LNCaP clone FGC (cell line): Measurements from ENCODE around the gene SCAMP4.

Experiments
- DNase-seq: peaks from one replicate; pipeline ENCODE4 v3.0.0-alpha.2; 2011; ENCODE audit warnings: low read depth
- H3K4me3 ChIP-seq: 2 replicates; pipeline ENCODE4 v1.5.1; 2011; ENCODE audit warnings: mild to moderate bottlenecking, low read depth, low read length, control low read depth
- TF ChIP-seq, protein P1 (sequence below): IDR thresholded peaks from 2 replicates; pipeline ENCODE4 v1.5.1; 2012; ENCODE audit warnings: mild to moderate bottlenecking; ENCODE audit not compliant: control insufficient read depth, insufficient read depth; ENCODE audit errors: extremely low read depth

Gene SCAMP4

DNA sequence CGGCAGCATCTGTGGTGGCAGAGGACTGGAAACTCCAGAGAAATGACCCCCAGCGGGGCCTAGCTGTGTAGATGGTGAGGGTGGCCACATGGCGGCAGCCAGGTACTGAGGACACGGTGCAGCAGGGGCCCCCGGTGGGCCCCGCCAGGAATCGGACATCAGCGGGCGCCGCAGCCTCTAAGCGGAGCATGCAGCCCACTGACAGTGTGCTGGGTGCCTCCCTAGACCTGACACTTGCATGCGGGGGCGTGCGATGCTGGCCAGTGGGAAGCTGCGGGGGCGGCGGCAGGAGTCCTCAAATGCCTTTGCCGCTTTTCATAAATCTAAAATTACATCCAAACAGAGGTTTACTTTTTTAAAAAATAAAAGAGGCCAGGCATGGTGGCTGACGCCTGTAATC is 16.1 kb downstream of the SCAMP4 start:
- TF ChIP-seq, protein P1, sequence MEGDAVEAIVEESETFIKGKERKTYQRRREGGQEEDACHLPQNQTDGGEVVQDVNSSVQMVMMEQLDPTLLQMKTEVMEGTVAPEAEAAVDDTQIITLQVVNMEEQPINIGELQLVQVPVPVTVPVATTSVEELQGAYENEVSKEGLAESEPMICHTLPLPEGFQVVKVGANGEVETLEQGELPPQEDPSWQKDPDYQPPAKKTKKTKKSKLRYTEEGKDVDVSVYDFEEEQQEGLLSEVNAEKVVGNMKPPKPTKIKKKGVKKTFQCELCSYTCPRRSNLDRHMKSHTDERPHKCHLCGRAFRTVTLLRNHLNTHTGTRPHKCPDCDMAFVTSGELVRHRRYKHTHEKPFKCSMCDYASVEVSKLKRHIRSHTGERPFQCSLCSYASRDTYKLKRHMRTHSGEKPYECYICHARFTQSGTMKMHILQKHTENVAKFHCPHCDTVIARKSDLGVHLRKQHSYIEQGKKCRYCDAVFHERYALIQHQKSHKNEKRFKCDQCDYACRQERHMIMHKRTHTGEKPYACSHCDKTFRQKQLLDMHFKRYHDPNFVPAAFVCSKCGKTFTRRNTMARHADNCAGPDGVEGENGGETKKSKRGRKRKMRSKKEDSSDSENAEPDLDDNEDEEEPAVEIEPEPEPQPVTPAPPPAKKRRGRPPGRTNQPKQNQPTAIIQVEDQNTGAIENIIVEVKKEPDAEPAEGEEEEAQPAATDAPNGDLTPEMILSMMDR: no peak
- no peak overlapping the region for H3K4me3 ChIP-seq
- no peak for DNase-seq

DNA sequence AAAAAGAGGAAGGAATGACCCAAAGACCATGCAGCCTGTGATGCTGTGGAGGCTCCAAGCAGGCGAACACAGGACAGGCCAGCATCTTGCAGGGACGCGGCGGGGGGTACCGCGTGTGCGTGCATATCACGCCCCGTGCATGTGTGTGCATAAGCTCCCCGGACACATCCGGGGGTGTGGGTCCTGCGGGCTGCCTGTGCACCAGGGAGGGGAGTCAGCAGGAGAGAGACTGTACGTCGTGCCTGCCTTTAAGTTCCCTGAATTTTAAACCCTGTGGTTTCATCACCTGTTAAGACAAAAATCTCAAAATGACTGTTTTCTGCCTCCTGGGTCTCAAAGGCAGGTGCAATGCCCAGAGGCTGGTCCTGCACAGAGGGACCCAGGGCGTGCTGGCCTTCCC is 16.6 kb downstream of the SCAMP4 start:
- H3K4me3 ChIP-seq: no peak overlapping the region
- no peak for DNase-seq
- TF ChIP-seq, protein P1: no peak

DNA sequence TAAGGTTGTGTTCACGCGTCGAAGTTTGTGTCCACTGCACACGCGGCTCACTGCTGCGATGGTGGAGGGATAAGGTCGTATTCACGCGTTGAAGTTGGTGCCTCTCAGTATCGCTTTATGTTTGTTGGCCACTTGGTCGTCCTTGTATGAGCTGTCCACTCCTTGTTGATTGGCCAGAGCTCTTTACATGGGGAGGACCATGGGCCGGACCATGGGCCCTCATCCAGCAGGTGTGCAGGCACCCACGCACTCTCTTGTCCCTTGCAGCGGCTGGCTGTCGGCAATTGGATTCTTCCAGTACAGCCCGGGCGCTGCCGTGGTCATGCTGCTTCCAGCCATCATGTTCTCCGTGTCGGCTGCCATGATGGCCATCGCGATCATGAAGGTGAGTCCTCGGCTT is 17.6 kb downstream of the SCAMP4 start:
- TF ChIP-seq, protein P1: no peak
- DNase-seq: no peak
- no peak overlapping the region for H3K4me3 ChIP-seq

DNA sequence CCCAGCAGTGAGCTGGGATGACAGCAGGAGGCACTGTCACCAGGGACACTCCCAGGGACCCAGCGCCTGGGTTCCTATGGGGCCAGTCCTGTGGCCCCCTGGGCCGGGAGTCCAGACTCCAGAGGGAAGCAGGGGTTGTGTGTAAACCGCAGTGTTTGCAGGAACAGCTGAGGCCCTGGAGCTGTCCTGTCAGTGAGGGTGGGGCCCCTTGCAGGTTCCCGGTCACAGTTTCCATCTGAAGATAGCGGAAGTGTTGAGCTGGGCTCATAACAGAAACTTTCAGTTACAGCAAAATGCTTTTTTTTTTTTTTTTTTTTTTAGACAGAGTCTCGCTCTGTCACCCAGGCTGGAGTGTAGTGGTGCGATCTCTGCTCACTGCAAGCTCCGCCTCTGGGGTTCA is 18.1 kb downstream of the SCAMP4 start:
- TF ChIP-seq, protein P1: no peak
- DNase-seq: no peak
- no peak overlapping the region for H3K4me3 ChIP-seq

DNA sequence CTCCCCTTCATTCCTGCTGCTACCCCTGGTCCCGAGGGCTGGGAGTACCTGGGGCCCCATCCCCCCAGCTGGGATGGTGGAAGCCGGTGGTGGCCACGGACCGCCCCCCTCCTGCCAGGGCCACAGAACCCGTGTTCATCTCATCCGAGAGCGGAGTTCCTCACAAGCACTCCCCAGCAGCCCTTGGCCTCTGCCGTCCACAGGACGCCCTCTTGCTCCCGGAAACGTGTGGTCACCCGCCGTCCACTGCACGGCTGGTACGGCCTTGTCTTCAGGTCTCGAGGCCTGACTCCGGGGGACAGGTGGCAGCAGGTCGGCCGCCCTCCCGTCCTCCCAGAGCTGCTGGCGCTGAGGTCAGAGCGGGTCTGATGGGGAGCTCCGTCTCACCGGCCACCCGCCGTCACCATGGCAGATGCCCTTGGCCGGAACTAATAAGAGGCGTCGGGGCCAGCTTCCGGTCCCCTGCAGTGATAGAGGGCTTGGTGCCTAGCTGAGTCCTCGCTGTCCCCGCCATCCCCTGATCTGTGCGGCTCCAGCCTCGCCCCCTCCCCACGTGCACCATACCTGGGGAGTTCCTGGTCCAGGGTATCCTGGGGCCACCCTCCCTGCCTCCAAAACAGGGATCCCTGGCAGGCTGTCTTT is 19.2 kb downstream of the SCAMP4 start:
- no peak overlapping the region for H3K4me3 ChIP-seq
- TF ChIP-seq, protein P1: no peak
- no peak for DNase-seq

DNA sequence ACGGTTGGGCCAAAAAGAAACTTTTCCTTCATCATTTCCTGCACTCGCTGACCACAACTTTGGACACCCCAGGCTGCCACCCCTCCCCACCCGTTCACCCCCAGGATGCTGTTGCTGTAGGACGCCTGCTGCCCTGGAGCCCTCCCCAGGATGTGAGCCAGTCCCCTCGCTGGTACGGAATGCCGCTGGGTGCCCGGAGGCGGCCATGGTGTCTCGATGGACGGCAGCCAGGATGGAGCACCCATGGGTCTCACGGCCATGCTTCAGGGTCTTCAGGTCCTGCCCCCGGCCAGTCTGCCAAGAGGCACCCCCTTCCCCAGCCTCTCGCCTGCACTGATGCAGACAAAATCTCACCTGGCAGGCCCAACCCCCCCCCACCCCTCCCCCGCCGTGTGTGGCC is 20.3 kb downstream of the SCAMP4 start:
- H3K4me3 ChIP-seq: no peak overlapping the region
- TF ChIP-seq, protein P1: no peak
- no peak for DNase-seq

DNA sequence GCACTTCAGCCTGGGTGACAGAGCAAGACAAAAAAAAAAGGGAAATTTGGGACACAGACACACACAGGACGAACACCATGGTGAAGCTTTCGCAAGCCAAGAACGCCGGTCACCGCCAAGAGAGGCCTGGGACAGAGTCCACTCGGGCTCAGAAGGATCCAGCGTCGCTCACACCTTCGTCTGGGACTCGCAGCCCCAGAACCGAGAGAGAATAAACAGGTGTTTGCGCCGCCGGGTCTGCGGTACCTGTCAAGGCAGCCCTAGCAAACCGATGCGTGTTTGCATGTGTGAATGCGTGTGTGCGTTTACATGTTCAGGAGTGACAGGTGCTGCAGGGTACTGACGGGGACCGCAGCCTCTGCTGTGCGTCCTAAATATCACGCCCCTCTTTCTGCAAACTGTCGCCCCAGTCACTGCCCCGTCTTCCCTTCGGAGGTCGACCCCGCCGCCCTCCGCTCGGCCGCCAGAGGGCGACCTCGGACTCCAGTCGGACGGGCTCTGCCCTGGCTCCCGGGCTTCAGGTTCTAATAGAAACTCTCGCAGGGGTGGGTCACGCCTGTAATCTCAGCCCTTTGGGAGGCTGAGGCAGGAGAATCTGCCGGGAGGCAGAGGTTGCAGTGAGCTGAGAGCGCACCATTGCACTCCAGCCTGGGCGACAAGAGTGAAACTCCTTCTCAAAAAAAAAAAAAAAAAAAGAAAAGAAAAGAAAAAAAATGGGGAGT is 24.0 kb downstream of the SCAMP4 start:
- peak overlapping the region; percentile 37 for H3K4me3 ChIP-seq
- no peak for DNase-seq
- TF ChIP-seq, protein P1: peak; percentile 83
